NCI-H2171 treated with DMSO at 0.1 percent for 48 hours (cell line): ENCODE measurements around the gene SLC7A8.
A peak's percentile ranks its signal among the peaks of the same experiment; 100 is the strongest.

Experiments
- DNase-seq: peaks from one replicate; lab custom pipeline; 2025; lab: John Stamatoyannopoulos, UW

Gene SLC7A8

DNA sequence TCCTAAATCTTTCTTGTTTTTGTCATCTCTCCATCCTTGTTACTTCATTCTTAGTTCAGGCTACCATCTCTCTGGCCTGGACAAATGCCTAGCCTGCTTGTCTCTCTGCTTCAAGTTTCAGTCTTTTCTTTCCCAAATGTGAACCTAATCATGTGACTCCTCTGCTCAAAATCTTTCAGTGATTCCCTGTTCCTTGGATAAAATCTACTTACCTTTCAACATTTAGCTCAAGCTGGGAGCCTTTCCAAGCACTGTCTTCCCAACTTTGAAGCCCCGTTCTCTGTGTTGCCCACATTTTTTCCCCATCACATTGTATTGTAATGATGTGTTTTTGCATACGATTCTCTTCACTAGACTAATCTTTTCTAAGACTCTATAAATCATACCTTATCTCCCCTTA, 24.7 kb downstream of the SLC7A8 start:
- no peak for DNase-seq

DNA sequence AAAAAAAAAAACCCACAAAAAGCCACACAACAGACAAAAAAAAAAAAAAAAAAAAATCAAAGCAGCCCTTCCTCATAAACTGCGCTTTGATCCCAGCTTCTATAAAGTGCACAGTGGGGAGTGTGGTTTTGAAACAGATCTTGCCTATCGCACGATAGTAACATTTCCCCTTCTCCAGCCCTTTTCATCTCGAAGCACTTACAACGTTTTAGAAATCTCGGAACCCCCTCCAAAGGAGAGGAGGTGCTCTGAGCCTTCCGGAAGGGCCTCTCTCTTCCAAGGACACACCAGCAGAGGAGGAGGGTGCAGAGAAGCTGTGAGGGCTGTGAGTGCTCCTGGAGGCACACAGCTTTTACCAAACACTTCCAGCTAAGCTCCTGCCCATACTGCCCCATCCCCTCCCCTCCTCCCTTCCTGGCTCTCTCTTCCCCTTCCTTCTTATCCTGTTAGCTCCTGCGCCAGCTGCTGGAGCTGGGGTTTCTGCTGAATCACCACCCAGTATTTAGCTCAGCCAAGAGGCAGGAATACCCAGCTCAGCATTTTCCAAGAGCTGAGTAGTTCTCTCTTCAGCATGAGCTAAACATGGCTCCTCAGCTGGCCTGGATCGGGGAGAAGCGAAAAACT, 28.4 kb downstream of the SLC7A8 start:
- peak; percentile 28 for DNase-seq

DNA sequence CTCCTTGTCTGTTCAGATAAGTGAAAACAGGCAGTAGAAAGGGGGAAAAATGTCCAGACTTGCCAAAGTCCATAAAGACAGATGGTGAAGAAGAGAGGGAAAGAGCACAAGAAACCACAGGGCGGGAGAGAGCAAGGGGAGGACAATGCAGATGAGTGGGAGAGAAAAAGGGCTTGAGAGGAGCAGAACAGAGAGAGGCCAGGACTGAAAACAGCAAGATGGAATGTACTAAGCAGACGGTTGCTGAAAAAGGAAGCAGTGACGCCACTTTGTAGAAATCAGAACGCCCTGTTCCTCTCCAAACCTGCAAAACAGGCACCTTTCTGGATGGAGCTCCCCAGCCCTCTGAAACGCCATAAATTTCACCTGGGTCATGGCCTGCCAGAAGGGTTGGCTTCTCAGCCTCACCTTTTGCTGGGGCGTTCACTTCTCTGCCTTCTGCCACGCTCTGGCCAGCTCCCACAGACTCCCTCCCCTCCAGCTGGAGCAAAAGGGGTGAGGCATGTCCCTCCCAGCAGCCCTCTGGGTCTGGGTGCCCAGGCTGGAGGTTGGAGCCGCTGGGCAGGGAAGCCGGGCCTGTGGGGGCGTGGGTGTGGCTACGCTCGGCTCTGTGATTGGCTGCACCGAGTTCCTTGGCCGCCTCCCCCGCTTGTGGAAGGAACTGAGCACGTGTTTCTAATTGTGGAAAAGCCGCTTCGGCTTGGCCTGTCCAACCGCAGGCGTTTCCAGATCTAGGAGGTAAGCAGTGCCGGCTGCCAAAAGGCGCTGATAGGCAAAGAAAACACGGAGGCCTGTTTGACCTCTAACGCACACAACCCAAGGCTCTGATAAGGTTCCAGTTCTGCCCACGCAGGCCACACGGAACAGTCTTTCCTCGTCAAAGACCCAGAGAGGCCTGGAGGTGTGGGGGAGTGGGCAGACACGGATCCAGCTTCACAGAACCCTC, 29.3 kb downstream of the SLC7A8 start:
- peak; percentile 65 for DNase-seq

DNA sequence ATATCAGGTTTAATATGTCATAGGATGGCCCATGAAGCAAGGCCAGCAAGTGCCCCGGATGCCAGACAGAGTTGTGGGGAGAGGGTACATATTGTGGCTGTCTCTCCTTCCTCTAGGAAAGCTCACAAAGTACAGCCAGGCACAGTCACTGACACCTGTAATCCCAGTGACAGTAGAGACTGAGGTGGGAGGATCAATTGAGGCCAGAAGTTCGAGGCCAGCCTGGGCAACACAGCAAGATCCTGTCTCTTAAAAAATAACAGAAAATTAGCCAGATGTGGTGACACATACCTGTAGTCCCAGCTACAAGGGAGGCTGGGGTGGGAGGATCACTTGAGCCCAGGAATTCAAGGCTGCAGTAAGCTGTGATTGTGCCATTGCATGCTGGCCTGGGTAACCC, 32.1 kb downstream of the SLC7A8 start:
- DNase-seq = no peak

DNA sequence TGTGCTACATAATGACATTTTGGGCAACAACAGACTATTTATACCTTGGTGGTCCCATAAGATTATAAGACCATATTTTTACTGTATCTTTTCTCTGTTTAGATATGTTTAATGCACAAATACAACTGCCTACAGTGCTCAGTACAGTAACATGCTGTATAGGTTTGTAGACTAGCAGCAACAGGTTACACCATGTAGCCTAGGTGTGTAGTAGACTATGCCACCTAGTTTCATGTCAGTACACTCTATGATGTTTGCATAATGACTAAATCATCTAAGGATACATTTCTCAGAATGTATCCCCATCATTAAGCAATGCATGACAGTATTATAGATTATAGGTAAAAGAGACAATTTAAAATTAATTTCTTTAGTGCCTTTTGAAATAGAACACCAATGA, 33.7 kb downstream of the SLC7A8 start:
- DNase-seq = no peak

DNA sequence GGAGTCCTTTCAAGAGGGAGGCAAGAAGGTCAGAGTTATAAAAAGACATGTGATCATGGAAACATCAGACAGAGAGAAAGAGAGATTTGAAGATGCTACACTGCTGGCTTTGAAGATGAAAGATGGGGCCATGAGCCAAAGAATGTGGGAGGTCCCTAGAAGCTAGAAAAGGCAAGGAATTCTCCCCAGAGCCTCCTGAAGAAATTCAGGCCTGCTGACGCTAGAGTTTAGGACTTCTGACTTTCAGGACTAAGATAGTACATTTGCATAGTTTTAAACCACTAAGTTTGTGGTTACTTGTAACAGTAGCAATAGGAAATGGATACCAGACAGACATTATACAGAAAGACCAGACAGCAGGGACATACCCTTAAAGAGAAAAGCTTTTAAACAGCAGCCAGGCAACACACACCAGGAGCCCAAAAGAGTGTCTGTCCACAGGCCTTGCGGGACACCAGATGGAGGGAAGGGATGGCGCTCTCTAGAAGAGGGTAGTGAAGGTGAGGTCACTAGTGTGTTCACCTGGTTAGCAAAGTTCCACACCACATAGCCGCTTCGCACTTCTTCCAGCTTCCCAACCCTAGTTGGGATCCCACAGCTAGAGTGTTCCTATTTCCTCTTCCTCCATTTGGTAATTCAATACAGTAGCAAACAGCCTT, 34.7 kb downstream of the SLC7A8 start:
- DNase-seq = no peak

DNA sequence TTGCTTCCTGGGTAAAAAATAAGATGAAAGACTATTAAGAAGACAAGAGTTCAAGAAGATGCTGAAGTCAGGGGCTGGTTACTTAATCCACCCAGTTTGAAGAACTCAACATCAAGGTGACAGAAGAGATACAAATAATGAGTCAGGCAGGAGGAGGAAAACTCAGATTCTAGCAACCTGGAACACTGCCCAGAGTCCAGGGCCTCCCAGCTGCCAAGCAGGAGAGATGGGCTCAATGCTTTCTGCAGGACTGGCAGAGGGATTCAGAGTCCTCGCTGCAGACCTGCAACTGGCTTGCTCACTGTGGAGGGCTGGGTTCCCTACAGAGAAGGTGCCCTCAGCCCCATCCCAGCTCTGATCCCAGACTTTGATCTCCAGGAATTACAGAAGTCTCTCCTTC, 35.8 kb downstream of the SLC7A8 start:
- DNase-seq = peak; percentile 35

DNA sequence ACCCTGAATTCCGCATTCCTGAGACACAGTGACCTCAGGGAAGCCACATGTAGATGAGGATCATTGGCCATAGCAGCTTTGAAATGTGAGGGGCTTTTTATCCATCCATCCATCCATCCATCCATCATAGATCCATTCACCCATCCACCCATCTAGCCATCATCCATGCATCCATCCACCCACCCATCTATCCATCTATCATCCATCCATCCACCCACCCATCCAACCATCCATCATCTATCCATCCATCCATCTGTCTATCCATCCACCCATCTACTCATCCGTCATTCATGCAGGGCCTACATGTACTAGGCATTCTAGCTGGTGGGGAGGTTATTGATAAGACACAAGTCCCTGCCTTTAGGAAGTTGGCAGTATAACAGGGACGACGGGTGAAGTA, 36.5 kb downstream of the SLC7A8 start:
- no peak for DNase-seq

DNA sequence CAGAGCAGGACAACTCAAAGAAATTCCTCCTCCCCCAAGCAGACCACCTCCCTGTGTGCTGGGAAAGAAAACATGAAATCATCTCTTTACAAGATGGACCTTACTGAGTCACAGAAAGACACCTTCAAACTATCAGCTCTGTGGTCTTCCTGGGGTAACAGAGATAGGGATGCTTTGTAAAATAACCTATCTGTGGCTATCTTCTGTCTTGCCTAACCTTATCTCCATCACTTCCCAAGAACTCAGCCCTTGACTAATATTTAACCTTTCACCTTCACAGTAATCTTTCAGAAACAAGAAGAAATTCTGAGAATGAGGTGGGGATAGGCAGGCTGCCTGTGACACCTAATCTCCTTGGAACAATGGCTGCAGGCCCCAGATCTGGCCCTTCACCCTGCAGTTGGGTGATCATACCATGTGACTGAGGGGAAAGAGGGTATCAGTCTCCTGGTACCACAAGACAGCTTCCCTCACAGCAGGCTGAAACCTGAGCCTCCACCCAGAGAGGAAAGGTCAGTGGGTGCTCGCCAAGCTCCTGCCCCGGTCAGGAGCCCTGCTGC, 37.0 kb downstream of the SLC7A8 start:
- DNase-seq = no peak

DNA sequence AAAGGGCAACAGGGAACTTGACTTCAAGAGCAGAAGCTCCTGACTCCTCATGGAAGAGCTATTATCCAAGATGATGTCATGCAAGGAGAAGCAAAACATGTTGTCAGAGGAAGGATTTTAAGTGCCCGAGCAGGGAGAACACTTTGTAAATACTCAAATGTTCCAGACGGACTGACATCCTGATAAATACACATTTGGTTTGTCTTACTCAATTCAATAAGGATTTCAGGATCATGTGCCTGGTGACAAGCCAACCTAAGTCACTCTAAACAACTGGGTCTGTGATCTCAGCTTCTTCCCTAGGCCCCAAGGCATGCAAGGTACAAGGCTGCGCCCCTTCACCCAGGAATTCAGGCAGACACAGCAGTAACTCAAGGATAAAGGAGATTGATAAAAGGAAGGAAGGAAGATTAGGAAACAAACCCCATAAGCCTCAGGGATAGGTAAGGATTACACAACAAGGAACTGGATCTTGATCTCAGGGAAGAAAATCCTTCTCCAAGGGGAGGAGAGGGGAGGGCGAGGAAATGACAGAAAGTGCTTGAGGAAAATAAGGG, 37.6 kb downstream of the SLC7A8 start:
- no peak for DNase-seq

DNA sequence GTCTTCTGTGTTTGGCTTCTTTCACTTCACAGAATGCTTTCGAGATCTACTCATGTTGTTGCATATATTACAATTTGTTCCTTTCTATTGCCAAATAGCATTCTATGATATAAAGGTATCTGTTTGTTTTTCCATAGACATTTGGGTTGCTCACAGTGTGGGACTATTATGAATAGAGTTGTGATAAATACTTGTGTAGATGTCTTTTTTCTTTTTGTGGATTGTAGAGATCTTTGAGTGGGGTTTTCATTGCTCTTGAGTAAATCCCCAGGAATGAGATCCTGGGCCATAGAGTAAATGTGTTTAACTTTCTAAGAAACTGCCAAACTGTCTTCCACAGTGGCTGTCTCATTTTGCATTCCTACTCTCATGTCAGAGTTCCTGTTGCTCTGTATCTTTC, 39.5 kb downstream of the SLC7A8 start:
- DNase-seq = no peak

DNA sequence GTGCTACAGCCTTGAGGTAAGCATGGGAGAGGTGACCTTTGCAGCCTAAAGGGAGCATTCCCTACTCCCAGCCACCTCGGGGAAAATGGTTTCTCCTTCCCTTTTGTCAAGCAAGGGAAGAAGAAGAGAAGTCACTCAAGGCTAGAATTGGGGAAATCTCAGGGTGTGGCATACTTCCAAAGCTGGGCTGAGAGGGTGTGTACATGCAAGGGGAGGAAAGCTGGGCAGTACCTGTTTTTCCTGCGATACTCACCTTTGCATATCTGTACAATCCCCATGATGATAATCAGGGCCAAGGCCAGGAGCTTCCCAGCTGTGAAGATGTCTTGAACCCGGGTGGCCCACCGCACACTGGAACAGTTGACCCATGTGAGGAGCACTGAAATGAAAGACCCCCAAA, 40.6 kb downstream of the SLC7A8 start:
- DNase-seq = no peak

DNA sequence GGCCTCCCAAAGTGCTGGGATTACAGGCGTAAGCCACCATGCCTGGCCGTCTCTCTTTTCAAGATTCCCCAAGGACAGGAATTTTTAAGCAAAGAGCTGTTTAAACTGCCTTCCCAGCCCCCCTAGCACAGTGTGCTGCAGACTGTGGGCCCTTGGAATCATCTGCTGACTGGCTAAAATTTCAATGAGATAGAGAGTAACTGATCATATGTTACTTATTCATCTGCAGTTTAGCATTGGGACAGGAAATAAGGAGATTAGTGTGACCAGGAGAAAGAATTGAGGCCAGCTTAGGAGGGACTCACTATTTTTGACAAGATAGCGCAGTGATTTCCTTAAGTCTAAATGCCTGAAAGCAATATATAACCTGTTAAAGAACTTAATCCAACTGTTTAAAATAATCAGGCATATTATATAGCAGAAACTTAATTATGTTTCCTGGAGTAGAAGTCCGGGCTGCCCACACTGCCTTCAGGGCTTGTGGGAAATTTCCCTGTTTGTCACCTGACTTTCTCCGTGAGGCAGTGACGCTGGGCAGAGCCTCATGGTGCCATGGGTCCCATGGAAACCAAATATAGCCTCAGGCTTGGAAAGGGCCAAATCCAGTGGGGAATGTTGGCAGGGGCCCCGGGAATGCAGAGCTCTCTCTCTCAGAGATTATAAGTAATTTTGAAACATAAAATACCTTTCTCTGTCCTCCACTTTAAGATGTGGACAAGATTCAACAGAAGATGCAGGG, 41.6 kb downstream of the SLC7A8 start:
- DNase-seq = no peak

DNA sequence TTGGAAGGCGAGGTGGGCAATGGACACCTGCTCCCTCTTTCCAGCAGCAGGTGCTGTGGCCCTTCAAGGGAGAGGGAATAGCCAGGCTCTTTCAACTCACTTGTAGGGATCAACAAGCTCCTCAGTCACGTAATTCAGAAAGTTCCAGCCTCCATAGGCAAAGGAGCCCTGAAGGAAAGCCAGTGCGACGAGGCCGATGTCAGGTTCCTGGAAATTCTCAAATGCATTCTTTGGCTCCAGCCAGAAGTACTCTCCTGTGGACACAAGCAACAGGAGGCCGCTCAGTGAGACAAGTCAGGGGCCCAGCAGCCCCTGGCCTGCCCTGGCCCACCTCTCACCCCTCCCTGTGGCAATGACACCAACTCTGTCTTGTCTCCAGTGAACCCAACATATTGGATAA, 43.1 kb downstream of the SLC7A8 start:
- no peak for DNase-seq

DNA sequence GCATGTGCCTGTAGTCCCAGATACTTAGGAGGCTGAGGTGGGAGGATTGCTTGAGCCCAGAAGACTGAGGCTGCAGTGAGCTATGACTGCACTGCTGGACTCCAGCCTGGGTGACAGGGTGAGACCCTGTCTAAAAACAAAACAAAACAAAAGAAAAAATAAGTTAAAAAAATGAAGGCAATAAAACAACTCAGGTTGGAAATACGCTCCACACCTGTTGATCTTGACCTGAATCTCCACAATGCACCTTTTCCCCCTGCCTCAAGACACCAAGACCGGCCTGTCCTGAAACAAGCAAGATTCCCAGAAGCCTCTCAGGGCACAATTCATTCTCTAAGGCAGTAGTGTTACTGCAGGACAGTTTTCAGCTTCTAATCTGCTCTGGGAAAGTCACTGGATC, 43.6 kb downstream of the SLC7A8 start:
- no peak for DNase-seq

DNA sequence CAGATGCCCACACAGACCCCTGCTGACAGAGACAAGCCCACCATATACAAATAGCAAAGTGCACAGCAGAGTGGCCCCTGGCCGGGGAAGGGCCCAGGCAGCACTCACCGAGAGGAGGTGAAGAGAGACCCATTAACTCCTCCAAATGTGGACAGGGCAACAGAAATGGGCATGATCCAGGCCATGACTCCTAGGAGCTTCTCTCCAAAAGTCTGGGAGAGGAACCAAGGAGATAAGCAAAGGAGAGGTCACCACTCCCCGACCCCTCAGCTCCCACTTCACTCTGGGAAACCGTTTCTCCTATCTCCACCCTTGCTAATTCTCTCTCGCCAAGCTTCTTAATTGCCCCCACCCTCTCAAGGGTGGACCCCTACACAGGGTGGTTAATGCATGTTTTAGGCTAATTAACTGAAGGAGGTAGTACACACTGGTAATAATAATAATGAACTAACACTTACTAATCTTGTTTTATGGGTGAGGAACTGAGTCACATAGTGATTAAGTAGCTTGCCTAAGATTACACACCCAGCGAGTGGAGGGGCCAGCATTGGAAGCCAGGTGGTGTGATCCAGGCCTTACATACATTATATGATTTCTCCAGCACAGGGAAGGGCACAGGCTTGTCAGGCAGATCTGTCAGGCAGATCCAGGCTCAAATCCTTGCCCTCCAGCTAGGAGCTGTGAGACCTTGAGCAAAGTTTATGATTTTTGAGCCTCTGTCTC, 45.5 kb downstream of the SLC7A8 start:
- no peak for DNase-seq

DNA sequence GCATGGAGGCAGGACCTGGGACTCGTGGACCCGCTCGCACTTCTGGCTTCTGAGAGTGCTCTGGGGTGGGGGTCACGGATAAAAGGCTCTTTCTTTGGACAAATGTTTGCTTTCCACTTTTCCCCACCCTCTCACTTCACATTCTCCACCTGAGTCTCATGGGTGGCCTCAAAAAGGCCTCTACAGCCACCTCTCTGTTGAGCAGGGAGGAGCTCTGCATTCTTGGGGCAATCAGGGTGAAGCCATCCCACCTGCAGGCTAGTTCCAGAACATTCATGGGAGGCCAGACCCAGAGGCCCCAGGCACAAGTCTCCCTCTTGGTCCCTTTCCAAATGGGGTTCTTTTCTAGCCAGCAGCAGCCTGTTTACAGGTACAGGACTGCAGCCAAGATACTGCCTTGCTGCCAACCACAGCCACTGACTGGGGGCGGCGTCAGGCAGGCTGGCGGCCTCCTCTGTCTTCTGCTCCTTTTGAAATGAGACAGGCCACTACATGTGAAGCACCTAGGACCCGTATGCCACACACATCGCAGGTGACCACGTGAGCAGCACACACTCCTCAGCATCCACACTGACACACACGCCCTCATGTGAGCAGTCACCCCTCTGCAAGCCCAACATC, 46.2 kb downstream of the SLC7A8 start:
- no peak for DNase-seq

DNA sequence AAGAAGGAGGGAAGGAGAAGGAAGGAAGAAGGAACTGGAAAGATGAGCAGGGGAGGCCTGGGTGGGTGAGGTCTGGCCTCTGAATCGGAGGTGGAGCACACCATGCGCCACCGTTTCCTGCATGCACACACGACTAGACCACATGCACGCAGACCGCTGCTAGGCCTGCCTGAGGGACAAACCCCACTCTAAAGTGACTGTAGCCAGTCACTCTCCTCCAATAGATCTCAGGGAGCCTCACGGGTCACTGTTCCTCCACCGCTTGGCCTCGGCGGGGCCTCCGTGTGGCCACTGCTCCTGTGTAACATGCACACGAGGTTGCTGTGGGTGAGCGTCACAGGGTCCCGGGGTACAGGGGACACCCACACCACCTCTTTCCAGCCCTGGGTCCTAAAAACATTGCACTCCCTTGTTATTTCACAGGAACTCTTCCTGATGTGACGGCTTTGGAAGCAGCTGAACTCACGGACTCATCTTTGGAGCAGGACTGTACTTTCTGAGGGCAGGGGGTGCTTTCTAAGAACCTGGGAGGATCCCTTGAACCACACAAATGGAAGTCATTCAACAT, 46.8 kb downstream of the SLC7A8 start:
- DNase-seq = no peak

DNA sequence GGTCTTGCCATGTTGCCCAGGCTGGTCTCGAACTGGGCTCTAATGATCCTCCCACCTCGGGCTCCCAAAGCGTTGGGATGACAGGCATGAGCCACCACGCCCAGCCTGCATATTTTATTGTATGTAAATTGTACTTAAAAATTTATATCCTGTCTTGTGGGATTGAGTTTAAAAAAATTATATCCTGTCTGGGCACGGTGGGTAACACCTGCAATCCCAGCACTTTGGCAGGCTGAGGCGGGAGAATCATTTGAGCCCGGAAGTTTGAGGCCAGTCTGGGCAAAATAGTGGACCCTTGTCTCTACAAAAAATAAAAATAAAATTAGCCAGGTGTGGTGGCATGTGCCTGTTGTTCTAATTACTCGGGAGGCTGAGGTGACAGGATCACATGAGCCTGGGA, 50.5 kb downstream of the SLC7A8 start:
- no peak for DNase-seq

DNA sequence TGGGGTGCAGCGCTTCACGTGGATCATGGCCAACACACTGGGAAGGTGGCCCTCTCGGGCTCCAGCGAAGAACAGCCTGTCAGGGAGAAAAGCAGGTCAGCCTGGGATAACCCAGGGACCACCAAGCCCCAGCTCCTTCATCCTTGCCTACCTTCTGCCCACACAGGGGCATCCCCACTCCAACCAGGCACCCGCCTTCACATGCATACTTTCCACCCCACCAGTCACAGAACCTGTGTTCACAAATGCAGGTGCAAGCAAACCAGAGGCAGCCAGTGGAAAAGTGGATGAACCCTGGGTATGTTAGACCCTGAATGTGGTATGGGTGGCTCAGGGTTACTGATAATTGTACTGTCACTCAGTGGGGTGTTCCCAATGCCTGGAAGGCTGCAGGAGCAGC, 52.0 kb downstream of the SLC7A8 start:
- DNase-seq = no peak
